Prostate gland (tissue), 2 donors: ENCODE data around the gene AMOTL1.

Experiments used
- CTCF ChIP-seq, 4 experiments: fragments of 200-600 bp in 2 of 4; fragments of 450-650 bp in 2 of 4; sonication (generic) in 2 of 4; IDR thresholded peaks; 1 replicate in 3 of 4; 2 replicates in 1 of 4; pipeline ENCODE4 v1.5.1; 2016 to 2019; ENCODE audit warnings: antibody characterized with exemption in 4 of 4, mild to moderate bottlenecking in 2 of 4, moderate library complexity in 2 of 4
- POLR2A ChIP-seq: fragments of 450-650 bp; IDR thresholded peaks from one replicate; pipeline ENCODE4 v1.6.1; 2016; ENCODE audit warnings: antibody characterized with exemption, mild to moderate bottlenecking
- POLR2AphosphoS5 ChIP-seq: sonication (generic); formaldehyde crosslinking; IDR thresholded peaks from one replicate; pipeline ENCODE4 v1.6.1; 2017; ENCODE audit warnings: antibody characterized with exemption

DNA sequence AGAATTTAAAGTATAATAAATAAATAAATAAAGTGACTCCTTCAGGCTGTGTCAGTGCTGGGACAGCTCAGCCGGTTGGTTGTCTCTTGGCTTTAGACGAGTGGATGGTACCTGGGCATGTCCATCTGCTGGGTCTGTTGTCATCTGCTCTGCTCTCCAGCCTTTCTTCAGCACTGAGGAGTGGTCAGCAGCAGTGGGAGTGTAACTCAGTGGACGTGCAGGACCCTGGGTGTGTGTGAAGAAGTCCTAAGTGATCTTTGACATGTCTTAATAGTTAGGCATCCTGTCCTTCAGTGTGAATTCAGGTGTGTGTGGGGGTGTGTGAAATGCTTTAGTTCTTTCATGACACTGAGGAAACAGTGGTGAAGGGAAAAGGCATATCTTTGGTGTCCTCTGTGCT is 24.3 kb downstream of the AMOTL1 start:
- TF ChIP-seq POLR2AphosphoS5 = no peak
- TF ChIP-seq CTCF (IDR thresholded peaks at IDR 0.05) = no peak
- no peak for TF ChIP-seq POLR2A
